GM12872 (cell line): ENCODE measurements around the gene SIRPB2.

ENCODE experiments used
- TF ChIP-seq, protein P1 (sequence below): IDR thresholded peaks from 3 replicates; pipeline ENCODE4 v1.5.1; 2011; ENCODE audit warnings: low read depth, mild to moderate bottlenecking, low read length, moderate library complexity; ENCODE audit not compliant: insufficient read depth

SIRPB2 gene

DNA sequence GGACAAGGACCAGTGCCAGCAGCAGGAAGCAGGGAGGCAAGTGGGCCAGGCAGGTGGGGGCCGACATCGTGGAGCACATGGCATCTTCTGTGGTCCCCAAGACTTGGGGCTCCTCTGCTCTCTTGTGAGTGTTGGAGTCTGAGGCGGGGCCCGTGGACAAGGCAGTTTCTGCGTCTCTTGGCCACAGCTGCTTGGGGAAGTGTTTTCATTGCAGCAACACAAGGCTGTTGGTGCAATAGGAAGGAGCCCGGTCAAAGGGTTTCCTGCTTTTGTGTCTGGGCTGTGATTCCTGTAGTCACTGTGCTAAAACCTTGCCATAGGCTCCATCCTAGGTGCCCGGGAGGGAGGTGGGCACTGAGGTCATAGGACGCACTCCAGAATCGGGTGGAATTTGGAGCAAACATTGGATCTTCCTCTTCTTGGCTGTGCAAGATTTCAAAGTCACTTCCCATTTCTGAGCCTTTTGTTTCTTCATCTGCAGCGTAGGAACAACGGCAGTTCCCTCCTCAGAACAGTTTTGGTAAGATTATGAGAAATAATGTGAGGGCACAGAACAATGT, at the start of gene SIRPB2:
SIRPB2 (minus strand) TSS at position 140 of the 560 bp plus-strand sequence; CDS start at position 79, 61 bp downstream.
- TF ChIP-seq, protein P1, sequence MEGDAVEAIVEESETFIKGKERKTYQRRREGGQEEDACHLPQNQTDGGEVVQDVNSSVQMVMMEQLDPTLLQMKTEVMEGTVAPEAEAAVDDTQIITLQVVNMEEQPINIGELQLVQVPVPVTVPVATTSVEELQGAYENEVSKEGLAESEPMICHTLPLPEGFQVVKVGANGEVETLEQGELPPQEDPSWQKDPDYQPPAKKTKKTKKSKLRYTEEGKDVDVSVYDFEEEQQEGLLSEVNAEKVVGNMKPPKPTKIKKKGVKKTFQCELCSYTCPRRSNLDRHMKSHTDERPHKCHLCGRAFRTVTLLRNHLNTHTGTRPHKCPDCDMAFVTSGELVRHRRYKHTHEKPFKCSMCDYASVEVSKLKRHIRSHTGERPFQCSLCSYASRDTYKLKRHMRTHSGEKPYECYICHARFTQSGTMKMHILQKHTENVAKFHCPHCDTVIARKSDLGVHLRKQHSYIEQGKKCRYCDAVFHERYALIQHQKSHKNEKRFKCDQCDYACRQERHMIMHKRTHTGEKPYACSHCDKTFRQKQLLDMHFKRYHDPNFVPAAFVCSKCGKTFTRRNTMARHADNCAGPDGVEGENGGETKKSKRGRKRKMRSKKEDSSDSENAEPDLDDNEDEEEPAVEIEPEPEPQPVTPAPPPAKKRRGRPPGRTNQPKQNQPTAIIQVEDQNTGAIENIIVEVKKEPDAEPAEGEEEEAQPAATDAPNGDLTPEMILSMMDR, result no peak

DNA sequence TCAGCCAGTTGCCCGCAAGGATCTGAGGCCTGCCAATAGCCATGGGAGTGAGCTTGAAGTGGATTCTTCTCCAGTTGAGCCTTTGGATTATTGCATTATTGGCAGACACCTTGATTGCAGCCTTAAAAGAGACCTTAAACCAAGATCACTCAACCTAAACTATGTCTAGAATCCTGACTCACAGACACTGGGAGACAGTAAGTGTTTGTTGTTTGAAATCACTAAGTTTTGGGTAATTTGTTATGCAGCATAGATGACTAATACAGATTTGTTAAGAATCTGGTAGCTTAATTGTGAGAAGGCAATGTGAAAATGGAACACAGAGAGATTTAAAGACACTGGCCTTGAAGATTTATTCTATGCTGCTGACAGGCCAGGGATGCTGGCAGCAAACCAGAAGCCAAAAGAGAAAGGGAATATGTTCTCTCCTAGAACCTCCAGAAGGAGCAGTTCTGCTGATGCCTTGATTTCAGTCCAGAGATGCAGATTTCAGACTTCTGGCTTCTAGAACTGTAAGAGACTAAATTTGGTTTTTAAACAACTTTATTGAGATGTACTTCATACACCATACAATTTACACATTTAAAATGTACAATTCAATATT, 48.7 kb upstream of the SIRPB2 start:
- TF ChIP-seq, protein P1, result no peak

DNA sequence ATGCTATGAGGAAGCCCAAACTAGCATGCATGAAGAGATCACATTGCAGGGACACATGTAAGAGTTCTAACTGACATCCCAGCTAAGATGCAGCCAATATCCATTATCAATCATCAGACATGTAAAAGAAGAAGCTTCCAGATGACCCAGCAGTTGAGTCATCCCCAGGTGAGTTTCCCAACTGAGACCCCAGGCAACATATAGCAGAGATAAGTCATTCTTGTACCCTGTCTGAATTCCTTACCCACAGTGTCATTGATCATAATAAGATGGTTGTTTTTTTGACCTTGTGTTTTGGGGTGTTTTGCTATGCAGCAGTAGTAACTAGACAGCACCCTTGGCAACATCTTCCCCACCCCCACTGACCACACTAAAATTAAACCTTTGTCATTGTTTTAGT, 47.4 kb upstream of the SIRPB2 start:
- TF ChIP-seq, protein P1, result no peak

DNA sequence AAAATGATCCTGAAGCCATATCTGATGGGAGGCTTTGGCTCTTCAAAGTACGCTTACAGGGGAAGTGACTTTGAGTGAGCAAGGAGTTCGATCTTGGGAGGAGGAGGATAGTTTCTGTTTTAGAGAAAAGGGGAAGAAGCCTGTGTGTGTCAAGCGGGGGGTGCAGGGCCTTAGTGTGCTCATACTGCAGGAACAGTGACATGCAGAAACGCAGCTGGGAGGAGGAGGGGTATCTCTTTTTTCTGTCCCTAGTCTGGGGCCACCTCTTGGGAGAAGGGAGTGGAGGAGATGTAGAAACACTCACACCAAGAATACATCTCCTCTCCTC, 46.5 kb upstream of the SIRPB2 start:
- TF ChIP-seq, protein P1, result no peak

DNA sequence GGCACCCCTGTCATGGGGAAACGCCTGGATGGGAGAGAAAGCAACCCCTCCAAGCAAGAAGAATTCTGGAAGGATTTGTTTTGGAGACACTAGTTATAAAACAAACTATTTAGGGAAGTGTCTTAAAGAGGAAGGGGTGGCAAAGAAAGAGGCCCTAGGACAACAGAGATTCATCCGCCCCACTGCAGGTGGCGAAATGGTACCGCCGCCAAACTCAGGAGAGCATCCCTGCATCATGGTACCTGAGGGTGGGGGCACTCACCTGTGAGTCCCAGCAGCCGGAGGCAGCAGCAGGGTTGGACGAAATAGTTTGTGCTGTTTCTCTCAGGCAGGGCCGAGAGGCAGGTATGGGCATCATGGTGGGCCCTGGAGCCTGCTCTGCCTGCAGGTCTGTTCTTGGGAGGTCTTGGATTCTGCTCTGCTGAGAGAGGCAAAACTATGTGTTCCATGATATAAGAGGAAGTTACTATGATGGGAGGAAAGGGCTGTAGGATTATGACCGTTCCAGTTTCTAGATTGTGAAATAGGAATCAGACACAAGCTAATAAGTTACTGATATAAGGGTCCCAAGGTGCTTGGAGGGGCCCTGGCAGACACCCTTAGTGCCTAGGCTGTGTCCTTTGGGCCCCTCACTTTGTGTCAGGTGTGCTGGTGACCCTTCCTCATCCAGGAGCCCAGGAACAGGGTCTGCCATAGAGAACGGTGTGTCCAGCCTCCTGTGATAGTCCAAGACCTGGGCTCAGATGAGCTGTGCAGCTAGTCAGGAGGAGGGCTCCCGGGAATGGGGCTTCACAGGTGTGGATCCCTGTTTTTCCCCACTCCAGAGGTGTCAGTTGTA, 45.9 kb upstream of the SIRPB2 start:
- TF ChIP-seq, protein P1, result no peak

DNA sequence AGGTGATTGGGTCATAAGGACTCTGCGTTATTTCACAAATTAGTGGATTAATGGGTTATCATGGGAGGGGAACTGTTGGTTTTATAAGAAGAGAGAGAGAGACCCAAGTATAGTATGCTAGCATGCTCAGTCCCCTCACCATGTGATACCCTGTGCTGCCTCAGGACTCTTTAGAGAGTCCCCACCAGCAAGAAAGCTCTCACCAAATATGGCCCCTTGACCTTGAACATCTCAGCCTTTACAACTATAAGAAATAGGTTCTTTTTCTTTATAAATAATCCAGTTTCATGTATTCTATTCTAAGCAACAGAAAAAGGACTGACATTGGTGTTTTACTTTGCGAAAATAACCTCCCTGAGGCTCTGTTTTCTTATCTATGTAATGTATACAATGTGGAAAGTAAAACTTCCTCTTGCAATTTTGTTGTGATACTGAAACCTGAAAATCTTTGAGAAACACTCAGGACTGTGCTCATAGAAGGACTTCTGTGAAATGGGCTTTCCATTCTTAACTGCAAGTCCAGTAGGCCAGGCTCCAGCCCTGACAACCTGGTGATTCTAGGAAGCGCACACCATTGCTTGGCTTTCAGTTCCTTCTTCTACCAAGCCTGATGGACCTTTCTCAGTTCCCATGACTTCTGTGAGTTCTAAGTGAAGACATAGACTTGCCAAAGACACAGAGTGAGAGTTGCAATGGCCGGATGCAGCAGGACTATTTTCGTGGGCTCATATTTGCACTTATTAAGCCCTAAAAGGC, 44.4 kb upstream of the SIRPB2 start:
- TF ChIP-seq, protein P1, result no peak

DNA sequence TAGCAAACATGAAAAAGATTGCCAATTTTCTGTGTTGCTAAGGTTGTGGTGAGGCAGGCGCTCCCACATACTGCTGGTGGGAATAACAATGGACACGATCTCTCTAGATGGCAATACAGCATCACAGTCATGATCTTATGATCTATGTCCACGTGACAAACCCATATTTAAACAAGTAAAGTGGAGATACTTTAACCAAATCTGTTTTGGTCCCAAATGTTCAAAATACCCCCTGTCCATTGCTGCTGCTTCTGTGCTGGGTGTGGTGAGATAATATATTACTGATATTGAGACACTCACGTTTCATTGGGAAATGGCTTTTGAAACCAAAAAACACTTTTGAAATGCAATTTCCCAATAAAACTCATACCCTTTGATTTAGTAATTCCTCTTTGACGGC, 43.3 kb upstream of the SIRPB2 start:
- TF ChIP-seq, protein P1, result no peak
